GM18507 (cell line): Measurements from ENCODE around the gene BPIFA3.
"Not testable (repeated sequence)": the region's sequence is repeated elsewhere in the genome, so short reads cannot be mapped to it uniquely, and the experiment has no call there.

Experiments
- DNase-seq: peaks from one replicate; pipeline ENCODE4 v3.0.0; 2011; ENCODE audit warnings: low read depth; ENCODE audit not compliant: insufficient read length; ENCODE audit errors: extremely low spot score
- FAIRE-seq: peaks from 2 replicates; lab custom pipeline; 2011; peaks lifted over from hg19 to GRCh38; lab: Jason Lieb, UNC

The BPIFA3 gene

GRCh38 chr20:33217052-33217451 lies at the start of gene BPIFA3:
BPIFA3 (plus strand) TSS chr20:33217352; CDS start chr20:33217537, 185 bp downstream.
- FAIRE-seq (no peak), DNase-seq (no peak)

GRCh38 chr20:33167859-33168258 lies 49.3 kb upstream of the BPIFA3 start, which contains the start of gene BPIFA2:
BPIFA2 (plus strand) TSS chr20:33168159; CDS start chr20:33169146, 987 bp downstream.
- FAIRE-seq (no peak), DNase-seq (no peak)

DNA sequence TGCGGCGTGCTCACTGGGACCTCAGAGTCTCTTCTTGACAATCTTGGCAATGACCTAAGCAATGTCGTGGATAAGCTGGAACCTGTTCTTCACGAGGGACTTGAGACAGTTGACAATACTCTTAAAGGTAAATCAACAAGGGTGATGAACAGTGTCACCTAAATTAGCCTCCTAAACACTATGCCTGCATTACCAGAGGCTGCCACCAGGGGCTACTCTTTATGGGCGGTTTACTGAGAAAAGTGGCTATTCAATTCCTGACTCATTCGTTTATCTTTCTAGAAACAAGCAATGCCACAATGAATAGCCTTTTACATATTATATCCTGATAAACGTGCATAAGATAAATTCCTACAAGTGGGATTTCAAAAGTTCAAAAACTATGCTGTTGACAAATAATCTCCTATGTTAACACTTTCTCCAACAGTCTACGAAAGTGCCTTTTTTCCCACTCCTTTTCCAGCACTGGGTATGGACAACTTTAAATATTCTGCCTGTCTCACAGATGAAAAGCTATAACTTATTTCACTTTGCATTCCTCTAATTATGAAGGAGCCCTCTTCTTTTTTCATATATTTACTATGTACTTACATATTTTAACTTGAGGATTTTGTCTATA lies 47.9 kb upstream of the BPIFA3 start:
- FAIRE-seq (no peak), DNase-seq (no peak)

DNA sequence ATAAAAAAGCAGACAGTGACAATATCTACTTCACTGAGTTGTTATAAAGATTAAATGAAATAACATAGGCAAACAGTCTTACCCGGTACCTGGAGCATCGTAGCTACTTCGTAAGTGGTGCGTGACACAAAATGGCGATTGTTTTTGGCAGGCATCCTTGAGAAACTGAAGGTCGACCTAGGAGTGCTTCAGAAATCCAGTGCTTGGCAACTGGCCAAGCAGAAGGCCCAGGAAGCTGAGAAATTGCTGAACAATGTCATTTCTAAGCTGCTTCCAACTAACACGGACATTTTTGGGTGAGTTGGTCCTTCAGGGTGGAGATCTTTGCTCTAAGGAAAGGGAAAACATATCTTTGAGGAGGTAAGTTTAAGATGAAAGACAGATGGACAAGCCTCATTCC lies 44.4 kb upstream of the BPIFA3 start:
- DNase-seq, result no peak
- no peak for FAIRE-seq

DNA sequence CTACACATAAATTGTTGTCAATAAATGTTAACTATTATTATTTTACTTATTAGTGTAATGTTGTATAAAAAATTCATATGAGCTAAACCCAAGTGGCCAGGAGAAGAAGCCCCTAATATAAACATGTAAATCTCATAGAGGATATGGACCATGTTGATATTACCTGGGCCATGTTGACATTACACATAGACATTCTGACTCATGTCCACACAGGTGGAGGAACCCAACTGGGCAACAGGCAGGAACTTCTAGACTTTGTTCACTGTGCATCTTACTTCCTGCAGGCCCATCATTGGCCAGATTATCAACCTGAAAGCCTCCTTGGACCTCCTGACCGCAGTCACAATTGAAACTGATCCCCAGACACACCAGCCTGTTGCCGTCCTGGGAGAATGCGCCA lies 42.0 kb upstream of the BPIFA3 start:
- DNase-seq (no peak), FAIRE-seq (no peak)

DNA sequence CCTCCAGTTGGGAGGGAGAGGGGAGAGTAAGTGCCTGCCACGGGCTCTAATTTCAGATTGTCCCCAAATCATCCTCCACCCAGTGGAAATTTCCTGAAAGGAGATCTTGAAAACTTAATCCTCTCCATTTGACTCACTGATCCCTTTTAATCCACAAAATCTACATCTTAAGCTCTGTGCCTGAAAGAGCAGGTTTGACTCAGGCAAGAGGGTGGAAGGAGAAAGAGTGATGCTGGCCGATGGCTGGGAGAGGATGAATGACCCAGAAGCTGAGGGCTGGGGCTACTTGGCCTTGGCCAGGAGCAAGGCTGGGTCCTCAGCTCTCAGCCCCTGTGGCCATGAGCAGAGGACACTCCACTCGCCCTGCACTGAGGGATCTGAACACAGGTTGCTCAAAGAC lies 41.1 kb upstream of the BPIFA3 start:
- DNase-seq (no peak), FAIRE-seq (no peak)

- FAIRE-seq, result no peak
- no peak for DNase-seq
These were observed 39.3 kb upstream of the BPIFA3 start for GRCh38 chr20:33177866-33178265.

GRCh38 chr20:33178726-33179125 lies 38.4 kb upstream of the BPIFA3 start:
- DNase-seq, result no peak

GRCh38 chr20:33180169-33180568 lies 37.0 kb upstream of the BPIFA3 start:
- DNase-seq (no peak), FAIRE-seq (no peak)

More at GRCh38 chr20:33178726-33179125, 38.4 kb upstream of the BPIFA3 start:
- no peak for FAIRE-seq

DNA sequence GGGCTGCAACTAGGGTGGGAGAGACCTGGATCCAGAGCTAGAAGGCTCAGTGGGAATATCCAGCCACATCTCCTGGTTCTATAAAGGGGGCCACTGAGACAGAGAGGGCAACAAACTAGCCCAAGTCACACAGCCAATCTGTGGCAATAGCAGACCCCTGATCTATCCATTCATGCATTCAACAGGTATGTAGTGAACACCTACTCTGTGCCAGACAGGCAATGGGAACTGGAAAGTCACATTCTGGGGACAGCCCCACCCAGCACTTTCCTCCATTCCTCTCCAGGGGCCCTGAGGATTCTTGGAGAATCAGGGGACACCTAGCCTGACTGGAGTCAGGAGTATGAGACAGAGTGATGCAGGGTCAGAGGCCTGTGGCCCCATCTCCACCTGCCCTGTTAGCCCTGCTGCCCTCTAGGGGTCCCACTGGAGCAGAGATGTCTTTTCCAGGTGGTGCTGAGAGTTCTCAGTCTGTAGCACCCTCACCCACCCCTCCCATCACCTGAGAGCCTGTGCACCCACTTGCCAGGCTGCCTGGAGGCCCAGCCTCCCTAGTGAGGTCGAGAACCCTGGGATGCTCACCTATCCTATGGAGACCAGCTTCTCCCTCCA lies 35.6 kb upstream of the BPIFA3 start:
- DNase-seq (no peak), FAIRE-seq (no peak)

DNA sequence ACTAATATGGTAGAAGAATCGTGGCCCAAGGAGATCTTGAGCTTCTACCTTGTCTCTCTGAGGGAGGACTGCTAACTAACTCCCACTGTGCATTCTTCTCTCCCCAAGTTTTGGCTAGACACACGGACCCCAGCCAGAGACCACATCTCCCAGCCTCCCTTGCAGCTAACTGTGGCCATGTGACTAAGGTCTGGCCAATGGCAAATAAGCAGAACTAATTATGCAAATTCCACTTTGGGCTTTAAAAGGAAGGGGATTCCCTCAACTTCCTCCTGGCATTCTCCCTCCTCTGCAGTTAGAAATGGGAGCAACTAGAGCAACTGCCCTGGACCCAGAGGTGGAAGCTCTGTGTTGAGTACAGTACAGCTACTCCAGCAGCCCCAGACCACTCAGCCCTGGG lies 33.8 kb upstream of the BPIFA3 start:
- DNase-seq, result no peak
- FAIRE-seq, result no peak

DNA sequence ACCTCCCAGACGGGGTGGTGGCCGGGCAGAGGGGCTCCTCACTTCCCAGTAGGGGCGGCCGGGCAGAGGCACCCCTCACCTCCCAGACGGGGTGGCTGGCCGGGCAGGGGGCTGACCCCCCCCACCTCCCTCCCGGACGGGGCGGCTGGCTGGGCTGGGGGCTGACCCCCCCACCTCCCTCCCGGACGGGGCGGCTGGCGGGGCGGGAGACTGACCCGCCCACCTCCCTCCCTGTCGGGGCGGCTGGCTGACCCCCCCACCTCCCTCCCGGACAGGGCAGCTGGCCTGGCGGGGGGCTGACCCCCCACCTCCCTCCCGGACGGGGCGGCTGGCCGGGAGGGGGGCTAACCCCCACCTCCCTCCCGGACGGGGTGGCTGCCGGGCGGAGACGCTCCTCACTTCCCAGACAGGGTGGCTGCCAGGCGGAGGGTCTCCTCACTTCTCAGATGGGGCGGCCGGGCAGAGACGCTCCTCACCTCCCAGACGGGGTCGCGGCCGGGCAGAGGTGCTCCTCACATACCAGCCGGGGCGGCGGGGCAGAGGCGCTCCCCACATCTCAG lies 32.0 kb upstream of the BPIFA3 start:
- FAIRE-seq, DNase-seq: not testable (repeated sequence)

GRCh38 chr20:33187491-33187890 lies 29.7 kb upstream of the BPIFA3 start:
- FAIRE-seq (no peak), DNase-seq (no peak)

GRCh38 chr20:33188421-33188820 lies 28.7 kb upstream of the BPIFA3 start:
- no peak for DNase-seq
- FAIRE-seq, result no peak

GRCh38 chr20:33191484-33191883 lies 25.7 kb upstream of the BPIFA3 start:
- FAIRE-seq (no peak), DNase-seq (no peak)

DNA sequence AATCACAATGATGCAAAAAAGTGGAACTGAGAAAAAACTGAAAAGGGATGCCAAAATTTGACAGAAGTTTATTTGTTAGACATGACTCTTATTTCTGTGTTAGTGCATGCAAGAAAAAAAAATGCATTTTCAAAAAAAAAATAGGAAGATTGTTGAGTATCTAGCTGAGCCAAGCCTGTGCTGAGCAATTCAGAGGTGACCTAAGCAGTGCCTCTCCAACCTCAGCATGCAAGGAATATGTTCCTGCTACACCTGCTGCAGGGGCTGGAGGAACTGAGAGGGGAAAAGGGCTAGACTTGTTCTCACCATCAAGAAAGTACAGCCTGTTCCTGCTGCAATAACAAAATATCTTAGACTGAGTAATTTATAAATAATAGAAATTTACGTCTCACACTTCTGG lies 25.2 kb upstream of the BPIFA3 start:
- no peak for FAIRE-seq

DNA sequence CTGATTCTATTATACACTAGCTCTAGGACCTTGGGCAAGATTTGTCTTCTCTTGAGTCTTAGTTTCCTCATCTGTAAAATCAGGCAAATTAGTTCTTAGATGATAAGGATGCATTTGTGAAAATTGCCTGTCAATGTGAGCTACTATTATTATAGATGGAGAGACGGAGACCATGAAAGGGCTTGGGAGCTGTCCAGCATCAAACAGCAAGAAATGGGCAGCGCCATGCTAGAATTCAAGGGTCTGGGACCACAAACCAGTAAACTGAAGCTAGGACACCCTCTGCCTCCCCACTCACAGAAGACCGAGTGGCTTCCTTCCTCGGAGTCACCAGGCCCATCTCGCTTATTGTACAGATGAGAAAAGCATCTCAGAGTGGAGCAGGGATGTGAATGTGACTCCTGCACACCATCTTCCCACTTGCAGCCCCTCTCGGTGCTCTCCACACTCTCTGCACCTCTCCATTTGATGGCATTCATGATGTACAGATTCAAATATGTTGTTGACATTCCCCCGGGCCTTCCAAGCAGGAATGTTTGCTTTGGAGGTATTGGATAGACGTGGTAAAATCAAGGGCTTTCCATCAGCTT lies 24.1 kb upstream of the BPIFA3 start:
- no peak for DNase-seq
- FAIRE-seq, result no peak

More for the DNA sequence above, 25.2 kb upstream of the BPIFA3 start:
- no peak for DNase-seq

- DNase-seq (no peak), FAIRE-seq (no peak)
These were observed 18.1 kb upstream of the BPIFA3 start for GRCh38 chr20:33199026-33199425.

DNA sequence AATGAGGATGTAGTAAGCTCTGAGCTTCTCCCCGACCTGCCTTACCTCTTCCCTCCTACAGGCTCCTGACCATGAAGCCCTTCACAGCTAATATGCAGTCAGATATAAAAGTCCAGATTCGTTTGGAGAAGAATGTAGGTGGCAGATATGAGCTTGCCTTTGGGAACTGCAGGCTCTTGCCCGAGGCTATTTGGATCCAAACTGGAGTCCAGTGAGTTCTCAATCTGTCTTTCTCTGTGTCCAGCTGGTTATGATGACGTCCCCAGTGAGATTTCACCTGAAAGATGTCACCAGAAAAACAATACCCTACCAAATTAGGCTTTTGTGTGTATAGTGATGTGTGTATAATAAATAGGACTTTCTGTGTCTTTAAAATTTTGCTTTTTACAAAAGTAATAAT lies 14.7 kb upstream of the BPIFA3 start:
- FAIRE-seq (no peak), DNase-seq (no peak)

- DNase-seq (no peak), FAIRE-seq (no peak)
These were observed 13.7 kb upstream of the BPIFA3 start for GRCh38 chr20:33203444-33203843.

DNA sequence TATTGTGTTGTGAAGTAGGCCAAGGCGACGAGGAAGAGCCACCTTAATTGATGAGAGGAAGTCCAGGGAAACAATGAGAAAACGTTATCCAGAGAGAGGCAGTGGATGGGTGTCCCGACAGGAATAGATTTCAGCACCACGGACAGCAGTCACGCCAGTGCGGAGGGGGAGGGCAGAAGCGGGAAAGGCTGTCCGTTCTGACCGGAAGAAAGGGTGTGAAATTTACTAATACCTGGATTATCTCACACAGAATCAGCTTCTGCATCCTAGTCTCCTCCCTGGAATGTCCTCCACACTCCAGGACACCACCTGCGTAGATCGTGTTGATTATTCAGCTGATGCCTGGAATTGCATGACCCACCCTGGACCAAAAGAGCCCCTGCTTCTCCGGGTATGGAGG lies 7.4 kb upstream of the BPIFA3 start:
- FAIRE-seq, result peak; percentile 46

More for the DNA sequence above, 7.4 kb upstream of the BPIFA3 start:
- peak; percentile 15 for DNase-seq
